SK-N-SH (cell line): ENCODE results near the gene PISD.

Source experiments
- JUND ChIP-seq: IDR thresholded peaks from 2 replicates; pipeline ENCODE4 v1.4.0; 2012
- MAX ChIP-seq: IDR thresholded peaks from 2 replicates; pipeline ENCODE4 v1.4.0; 2012; ENCODE audit warnings: low read depth
- SIN3A ChIP-seq: IDR thresholded peaks from 2 replicates; pipeline ENCODE4 v1.6.1; 2012; ENCODE audit warnings: low read depth, mild to moderate bottlenecking, low read length, moderate library complexity, borderline replicate concordance
- USF2 ChIP-seq: fragments of 150-350 bp; IDR thresholded peaks from 2 replicates; pipeline ENCODE4 v1.6.1; 2017; ENCODE audit warnings: antibody characterized with exemption, low read length, low read depth, borderline replicate concordance

- no peak for TF ChIP-seq SIN3A
- TF ChIP-seq JUND = no peak
- TF ChIP-seq USF2 = no peak
- TF ChIP-seq MAX = no peak
These were observed 24.0 kb downstream of the PISD start for GRCh38 chr22:31637891-31638618.
